Adrenal gland (tissue), 5 donors: ENCODE results near the gene WNT10A.

Source experiments
- POLR2A ChIP-seq, 2 donors: fragments of 450-650 bp; IDR thresholded peaks; one replicate each; pipeline ENCODE4 v1.6.1; 2017; ENCODE audit warnings: antibody characterized with exemption in 2 of 2, mild to moderate bottlenecking in 2 of 2, moderate library complexity in 1 of 2
- TF ChIP-seq, protein P1 (sequence below), 6 experiments: fragments of 450-650 bp in 4 of 6; fragments of 200-600 bp in 2 of 6; sonication (generic) in 1 of 6; IDR thresholded peaks; 1 replicate in 5 of 6; 2 replicates in 1 of 6; pipeline versions ENCODE4 v1.5.1 to v1.8.0; 2016 to 2021; ENCODE audit warnings: antibody characterized with exemption in 6 of 6, mild to moderate bottlenecking in 2 of 6, moderate library complexity in 1 of 6
- donor health status: DM: no; HTN: no; CAD: no.

DNA sequence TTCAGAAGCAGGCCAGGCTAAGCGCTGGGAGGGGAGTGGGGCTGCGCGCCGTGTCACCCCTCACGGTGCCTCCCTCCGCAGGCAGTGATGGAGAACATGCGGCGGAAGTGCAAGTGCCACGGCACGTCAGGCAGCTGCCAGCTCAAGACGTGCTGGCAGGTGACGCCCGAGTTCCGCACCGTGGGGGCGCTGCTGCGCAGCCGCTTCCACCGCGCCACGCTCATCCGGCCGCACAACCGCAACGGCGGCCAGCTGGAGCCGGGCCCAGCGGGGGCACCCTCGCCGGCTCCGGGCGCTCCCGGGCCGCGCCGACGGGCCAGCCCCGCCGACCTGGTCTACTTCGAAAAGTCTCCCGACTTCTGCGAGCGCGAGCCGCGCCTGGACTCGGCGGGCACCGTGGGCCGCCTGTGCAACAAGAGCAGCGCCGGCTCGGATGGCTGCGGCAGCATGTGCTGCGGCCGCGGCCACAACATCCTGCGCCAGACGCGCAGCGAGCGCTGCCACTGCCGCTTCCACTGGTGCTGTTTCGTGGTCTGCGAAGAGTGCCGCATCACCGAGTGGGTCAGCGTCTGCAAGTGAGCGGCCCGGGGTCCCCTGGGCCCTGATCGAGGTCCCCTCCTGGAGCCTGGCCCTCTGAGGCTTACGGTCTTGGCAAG lies 12.2 kb downstream of the WNT10A start:
- TF ChIP-seq POLR2A (IDR thresholded peaks at IDR 0.05) = no peak
- TF ChIP-seq, protein P1, sequence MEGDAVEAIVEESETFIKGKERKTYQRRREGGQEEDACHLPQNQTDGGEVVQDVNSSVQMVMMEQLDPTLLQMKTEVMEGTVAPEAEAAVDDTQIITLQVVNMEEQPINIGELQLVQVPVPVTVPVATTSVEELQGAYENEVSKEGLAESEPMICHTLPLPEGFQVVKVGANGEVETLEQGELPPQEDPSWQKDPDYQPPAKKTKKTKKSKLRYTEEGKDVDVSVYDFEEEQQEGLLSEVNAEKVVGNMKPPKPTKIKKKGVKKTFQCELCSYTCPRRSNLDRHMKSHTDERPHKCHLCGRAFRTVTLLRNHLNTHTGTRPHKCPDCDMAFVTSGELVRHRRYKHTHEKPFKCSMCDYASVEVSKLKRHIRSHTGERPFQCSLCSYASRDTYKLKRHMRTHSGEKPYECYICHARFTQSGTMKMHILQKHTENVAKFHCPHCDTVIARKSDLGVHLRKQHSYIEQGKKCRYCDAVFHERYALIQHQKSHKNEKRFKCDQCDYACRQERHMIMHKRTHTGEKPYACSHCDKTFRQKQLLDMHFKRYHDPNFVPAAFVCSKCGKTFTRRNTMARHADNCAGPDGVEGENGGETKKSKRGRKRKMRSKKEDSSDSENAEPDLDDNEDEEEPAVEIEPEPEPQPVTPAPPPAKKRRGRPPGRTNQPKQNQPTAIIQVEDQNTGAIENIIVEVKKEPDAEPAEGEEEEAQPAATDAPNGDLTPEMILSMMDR (IDR thresholded peaks at IDR 0.05) = peak in 2 of 6 experiments; percentile 35 to 37
